Esophagus squamous epithelium (tissue), 5 donors: ENCODE data around the gene LRRC56. TPM values are rescaled to one million over a fixed set of nuclear protein-coding genes. Genes with fewer than 3 reads are reported as not detected.

Experiments used
- DNase-seq: peaks from one replicate; lab custom pipeline; 2025; lab: John Stamatoyannopoulos, UW
- H3K27ac ChIP-seq, 4 donors: fragments of 200-600 bp; sonication (generic); one replicate each; pipeline ENCODE4 v1.5.1; 2016 to 2019; ENCODE audit warnings: mild to moderate bottlenecking in 1 of 4
- H3K27me3 ChIP-seq, 4 donors: fragments of 200-600 bp; sonication (generic); 1 replicate in 3 of 4; 2 replicates in 1 of 4; pipeline versions ENCODE4 v1.5.1 to v1.6.0; 2017 to 2021; ENCODE audit warnings: antibody characterized with exemption in 1 of 4
- H3K36me3 ChIP-seq, 3 donors: fragments of 200-600 bp; sonication (generic); one replicate each; pipeline ENCODE4 v1.5.1; 2016 to 2019
- H3K4me1 ChIP-seq, 3 donors: fragments of 200-600 bp; sonication (generic); one replicate each; pipeline ENCODE4 v1.5.1; 2017 to 2019
- H3K4me3 ChIP-seq, 4 donors: fragments of 200-600 bp; sonication (generic); 1 replicate in 3 of 4; 2 replicates in 1 of 4; pipeline ENCODE4 v1.5.1; 2016 to 2019; ENCODE audit warnings: mild to moderate bottlenecking in 2 of 4, moderate library complexity in 1 of 4
- H3K9me3 ChIP-seq, 3 donors: fragments of 200-600 bp; sonication (generic); one replicate each; pipeline ENCODE4 v1.5.1; 2016 to 2019
- POLR2A ChIP-seq, 4 donors: fragments of 450-650 bp; IDR thresholded peaks; one replicate each; pipeline ENCODE4 v1.6.1; 2017; ENCODE audit warnings: antibody characterized with exemption in 4 of 4, mild to moderate bottlenecking in 4 of 4, moderate library complexity in 3 of 4
- WGBS, 2 donors: methylation state at CpG; one replicate each; pipeline ENCODE4 v1.1.5; 2018; 5-methylcytosine and 5-hydroxymethylcytosine counted together
- intact Hi-C: fragments of 100-400 bp; cut with DNase I; formaldehyde crosslinking; loops from one replicate; pipeline ENCODE4 v1.15.0; 2022
- total RNA-seq, 4 donors: library from RNA; depleted of rRNA; stranded (reverse); fragments of >200 nt; gene quantifications; one replicate each; pipeline ENCODE4 v1.1.0, GENCODE V29; 2016
- TF ChIP-seq, protein P1 (sequence below), 6 experiments: fragments of 450-650 bp in 4 of 6; fragments of 200-600 bp in 2 of 6; sonication (generic) in 2 of 6; IDR thresholded peaks; one replicate each; pipeline ENCODE4 v1.5.1; 2016 to 2019; ENCODE audit warnings: antibody characterized with exemption in 6 of 6, mild to moderate bottlenecking in 4 of 6, moderate library complexity in 4 of 6
- donor health status: DM: yes; HTN: yes; CAD: no.

The LRRC56 gene
- total RNA-seq, 4 donors from 2014 or later = 0.35 to 2.3 (median 1.2) TPM

DNA sequence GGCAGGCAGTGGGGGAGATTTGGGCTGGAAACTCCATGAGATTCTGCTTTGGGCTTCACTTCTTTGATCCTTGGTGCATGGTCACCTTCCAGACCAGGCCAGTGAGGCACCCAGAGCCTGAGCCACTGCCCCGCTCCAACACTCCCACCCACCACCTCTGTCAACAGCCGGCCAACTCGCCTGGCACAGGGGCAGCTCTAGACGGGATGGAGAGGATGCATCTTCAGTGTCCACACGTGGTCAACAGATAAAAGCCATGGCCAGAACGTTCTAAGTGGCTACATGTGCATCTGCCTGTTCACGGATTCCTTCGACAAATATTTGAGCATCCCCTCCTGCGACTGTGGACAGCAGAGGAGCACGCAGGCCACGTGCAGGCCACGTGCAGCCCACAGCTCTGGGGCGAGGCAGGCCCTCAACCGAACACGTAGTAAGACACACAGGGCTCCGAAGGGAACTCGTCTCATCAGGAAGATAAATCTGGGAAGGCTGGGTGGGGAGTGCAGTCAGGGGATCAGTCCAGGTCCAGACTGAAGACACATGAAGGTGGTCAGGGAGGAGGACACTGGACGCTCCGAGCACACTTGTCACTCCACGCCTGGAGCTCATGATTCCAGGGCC is 1.2 kb downstream of the LRRC56 start:
- Histone ChIP-seq H3K9me3 (no peaks in the 10 kb centered on the region), H3K27ac (no peak overlapping the region), H3K36me3 (peaks cover under 1 to 8% (median 3%) of the 10 kb centered on the region in 3 donors), H3K27me3 (no peaks in the 10 kb centered on the region), H3K4me1 (peaks cover 29 to 39% (median 30%) of the 10 kb centered on the region in 3 donors), H3K4me3 (no peak overlapping the region)
- DNase-seq = no peak
- intact Hi-C loops = no loop called here
- TF ChIP-seq, protein P1, sequence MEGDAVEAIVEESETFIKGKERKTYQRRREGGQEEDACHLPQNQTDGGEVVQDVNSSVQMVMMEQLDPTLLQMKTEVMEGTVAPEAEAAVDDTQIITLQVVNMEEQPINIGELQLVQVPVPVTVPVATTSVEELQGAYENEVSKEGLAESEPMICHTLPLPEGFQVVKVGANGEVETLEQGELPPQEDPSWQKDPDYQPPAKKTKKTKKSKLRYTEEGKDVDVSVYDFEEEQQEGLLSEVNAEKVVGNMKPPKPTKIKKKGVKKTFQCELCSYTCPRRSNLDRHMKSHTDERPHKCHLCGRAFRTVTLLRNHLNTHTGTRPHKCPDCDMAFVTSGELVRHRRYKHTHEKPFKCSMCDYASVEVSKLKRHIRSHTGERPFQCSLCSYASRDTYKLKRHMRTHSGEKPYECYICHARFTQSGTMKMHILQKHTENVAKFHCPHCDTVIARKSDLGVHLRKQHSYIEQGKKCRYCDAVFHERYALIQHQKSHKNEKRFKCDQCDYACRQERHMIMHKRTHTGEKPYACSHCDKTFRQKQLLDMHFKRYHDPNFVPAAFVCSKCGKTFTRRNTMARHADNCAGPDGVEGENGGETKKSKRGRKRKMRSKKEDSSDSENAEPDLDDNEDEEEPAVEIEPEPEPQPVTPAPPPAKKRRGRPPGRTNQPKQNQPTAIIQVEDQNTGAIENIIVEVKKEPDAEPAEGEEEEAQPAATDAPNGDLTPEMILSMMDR (IDR thresholded peaks at IDR 0.05) = no peak
- no peak for TF ChIP-seq POLR2A (IDR thresholded peaks at IDR 0.05)
- 91 to 94% methylated on average over 11 to 13 of the region's 20 CpGs for WGBS, 2 donors

DNA sequence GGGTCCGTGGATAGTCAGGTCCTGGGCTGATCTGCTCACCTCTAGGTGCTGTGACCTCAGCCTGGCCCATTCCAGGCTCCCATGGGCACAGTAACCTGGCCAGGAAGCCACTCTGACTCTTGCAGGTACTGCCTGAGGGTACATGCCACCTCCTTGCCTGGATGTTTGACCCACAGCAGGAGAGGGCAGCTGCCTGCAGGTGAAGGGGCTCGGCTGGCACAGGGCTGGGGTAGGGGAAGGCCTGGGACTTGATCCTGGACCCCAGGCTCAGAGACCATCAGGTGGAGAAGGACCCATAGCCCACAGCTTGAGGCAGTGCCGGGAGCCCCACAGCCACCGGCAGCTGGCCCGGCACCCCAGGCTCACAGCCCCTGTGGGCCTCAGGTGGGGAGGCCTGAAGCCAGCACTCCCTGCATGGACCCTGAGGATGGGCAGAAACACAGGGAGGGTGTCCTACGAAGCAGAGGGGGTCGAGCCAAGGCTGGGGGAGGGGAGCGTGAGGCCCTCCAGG is 2.7 kb downstream of the LRRC56 start:
- WGBS, 2 donors = 63 to 80% methylated on average over 1 of the region's 8 CpGs
- no peak overlapping the region for H3K27ac ChIP-seq
- no peaks in the 10 kb centered on the region for H3K9me3 ChIP-seq

DNA sequence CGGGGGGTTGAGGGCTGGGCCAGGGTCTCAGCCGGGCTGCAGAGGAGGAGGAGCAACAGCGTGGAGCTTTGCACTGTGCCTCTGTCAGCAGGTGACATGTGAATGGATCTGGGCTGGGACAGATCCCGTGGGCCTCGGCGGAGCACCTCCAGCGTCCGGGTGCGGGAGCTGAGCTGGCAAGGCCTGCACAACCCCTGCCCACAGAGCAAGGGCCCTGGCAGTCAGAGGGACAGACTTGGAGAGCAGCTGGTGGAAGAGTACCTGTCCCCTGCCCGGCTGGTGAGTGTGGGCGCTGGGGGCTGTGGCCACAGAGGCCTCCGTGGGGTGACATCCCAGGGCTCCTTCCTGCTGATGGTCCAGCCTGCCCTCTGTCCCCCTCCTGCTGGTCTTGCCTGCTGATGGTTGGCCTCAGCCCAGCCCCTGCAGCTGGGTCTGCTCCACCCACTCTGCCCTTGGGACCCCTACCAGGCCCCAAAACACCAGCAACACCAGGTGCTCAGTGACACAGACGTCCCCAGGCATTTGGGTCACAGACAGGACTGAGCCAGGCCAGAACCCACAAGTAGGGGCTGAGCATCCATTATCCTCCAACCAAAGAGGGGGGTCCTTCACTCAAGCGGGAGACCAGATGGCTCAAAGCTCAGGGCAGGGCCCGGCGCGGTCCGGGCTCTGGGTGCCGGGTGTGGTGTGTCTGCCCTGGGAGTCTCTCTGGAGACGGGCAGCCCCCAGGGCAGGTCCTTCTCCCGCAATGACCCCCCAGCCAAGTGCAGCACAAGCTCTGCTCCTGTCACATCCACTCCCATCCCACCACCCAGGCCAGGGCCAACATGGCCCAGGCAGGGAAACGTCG is 3.5 kb downstream of the LRRC56 start:
- H3K4me3 ChIP-seq = no peak overlapping the region
- WGBS, 2 donors = 93 to 100% methylated on average over 3 to 4 of the region's 23 CpGs
- no peaks in the 10 kb centered on the region for H3K36me3 ChIP-seq
- TF ChIP-seq, protein P1 (IDR thresholded peaks at IDR 0.05) = no peak
- no peak for TF ChIP-seq POLR2A (IDR thresholded peaks at IDR 0.05)
- intact Hi-C loops = no loop called here
- H3K27me3 ChIP-seq = no peaks in the 10 kb centered on the region
- no peaks in the 10 kb centered on the region for H3K9me3 ChIP-seq
- H3K4me1 ChIP-seq = peaks cover 19 to 33% (median 20%) of the 10 kb centered on the region in 3 donors
- H3K27ac ChIP-seq = no peak overlapping the region
- DNase-seq = no peak

More for the DNA sequence above, 2.7 kb downstream of the LRRC56 start:
- no peak for DNase-seq
- no peaks in the 10 kb centered on the region for H3K27me3 ChIP-seq
- no peaks in the 10 kb centered on the region for H3K36me3 ChIP-seq
- intact Hi-C loops = no loop called here
- H3K4me3 ChIP-seq = no peak overlapping the region
- no peak for TF ChIP-seq POLR2A (IDR thresholded peaks at IDR 0.05)
- TF ChIP-seq, protein P1 (IDR thresholded peaks at IDR 0.05) = no peak
- peaks cover 20 to 34% (median 20%) of the 10 kb centered on the region in 3 donors for H3K4me1 ChIP-seq

DNA sequence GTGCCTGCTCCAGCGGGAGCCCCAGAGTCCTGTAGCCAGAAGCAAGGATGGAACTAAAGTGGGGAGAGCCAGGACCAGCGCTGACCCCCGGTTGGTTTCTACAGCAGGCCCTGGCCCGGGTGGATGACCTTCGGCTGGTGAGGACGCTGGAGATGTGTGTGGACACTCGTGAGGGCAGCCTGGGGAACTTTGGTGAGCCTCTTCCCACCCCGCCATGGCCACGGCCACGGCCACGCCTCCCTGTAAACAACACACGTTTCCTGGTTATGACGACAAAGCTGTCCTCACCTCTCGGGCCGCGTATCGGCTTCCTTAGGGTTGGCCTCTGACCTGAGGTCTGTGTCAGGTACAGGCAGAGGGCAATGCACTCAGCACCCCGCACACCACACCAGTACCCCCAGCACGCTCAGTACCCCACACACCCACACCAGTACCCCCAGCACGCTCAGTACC is 4.1 kb downstream of the LRRC56 start:
- H3K9me3 ChIP-seq = no peaks in the 10 kb centered on the region
- no peak for TF ChIP-seq POLR2A (IDR thresholded peaks at IDR 0.05)
- TF ChIP-seq, protein P1 (IDR thresholded peaks at IDR 0.05) = no peak
- H3K4me3 ChIP-seq = no peak overlapping the region
- peaks cover 13 to 26% (median 15%) of the 10 kb centered on the region in 3 donors for H3K4me1 ChIP-seq
- WGBS, 2 donors = 90 to 93% methylated on average over 6 to 8 of the region's 20 CpGs
- H3K27ac ChIP-seq = no peak overlapping the region
- no peaks in the 10 kb centered on the region for H3K27me3 ChIP-seq
- no peaks in the 10 kb centered on the region for H3K36me3 ChIP-seq
- intact Hi-C loops = no loop called here
- DNase-seq = no peak

DNA sequence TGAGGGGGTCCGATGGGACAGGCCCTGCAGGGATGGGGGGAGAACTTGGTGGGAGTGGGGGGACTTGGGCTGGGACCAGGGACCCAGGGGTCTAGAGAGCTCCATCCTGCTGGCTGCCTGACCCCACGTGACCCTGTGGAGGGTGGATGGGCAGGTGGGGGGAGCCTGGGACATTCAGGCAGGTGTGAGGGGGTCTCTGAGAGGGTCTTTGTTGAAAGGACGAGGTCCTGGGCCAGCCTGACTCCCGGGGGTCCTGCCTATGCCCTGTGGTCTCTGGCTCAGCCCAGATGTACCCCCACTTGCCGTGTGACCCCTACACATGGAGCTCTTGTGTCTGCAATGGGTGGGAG is 7.5 kb downstream of the LRRC56 start:
- peaks cover 0 to 8% (median 0%) of the 10 kb centered on the region in 3 donors for H3K4me1 ChIP-seq
- no peak overlapping the region for H3K4me3 ChIP-seq
- no peaks in the 10 kb centered on the region for H3K27me3 ChIP-seq
- H3K9me3 ChIP-seq = no peaks in the 10 kb centered on the region
- TF ChIP-seq, protein P1 (IDR thresholded peaks at IDR 0.05) = no peak
- no peak for TF ChIP-seq POLR2A (IDR thresholded peaks at IDR 0.05)
- no peaks in the 10 kb centered on the region for H3K36me3 ChIP-seq
- 51 to 75% methylated on average over 2 to 3 of the region's 5 CpGs for WGBS, 2 donors
- intact Hi-C loops = no loop called here
- DNase-seq = no peak
- H3K27ac ChIP-seq = no peak overlapping the region
